K562 (cell line): ENCODE data around the gene MXD3. TPM values are rescaled to one million over a fixed set of nuclear protein-coding genes. Genes with fewer than 3 reads are reported as not detected.

Experiments used
- CHD7 ChIP-seq: fragments of 200-600 bp; sonication (generic); IDR thresholded peaks from one replicate; pipeline ENCODE4 v1.6.1; 2012; ENCODE audit warnings: mild to moderate bottlenecking, low read depth, low read length, inconsistent platforms
- EHMT2 ChIP-seq: fragments of 450-650 bp; IDR thresholded peaks from 2 replicates; pipeline ENCODE4 v1.6.1; 2018; ENCODE audit warnings: antibody characterized with exemption
- FOXO4 ChIP-seq: fragments of 450-650 bp; formaldehyde crosslinking; IDR thresholded peaks from 2 replicates; pipeline ENCODE4 v1.4.0; 2020; ENCODE audit warnings: mild to moderate bottlenecking, moderate library complexity
- GMEB1 ChIP-seq: fragments of 250-450 bp; sonication (Bioruptor Pico); IDR thresholded peaks from 2 replicates; pipeline ENCODE4 v1.4.0; 2020; ENCODE audit warnings: mild to moderate bottlenecking
- GTF2B ChIP-seq: IDR thresholded peaks from 2 replicates; pipeline ENCODE4 v1.6.1; 2011; ENCODE audit not compliant: insufficient read length; ENCODE audit errors: extremely low read depth
- KLF13 ChIP-seq: fragments of 450-650 bp; IDR thresholded peaks from 2 replicates; pipeline ENCODE4 v1.6.1; 2016; ENCODE audit warnings: missing genetic modification characterization, low read depth, mild to moderate bottlenecking, missing compliant biosample characterization, moderate library complexity, borderline replicate concordance
- MTA1 ChIP-seq: fragments of 450-650 bp; IDR thresholded peaks from 2 replicates; pipeline ENCODE4 v1.6.1; 2017; ENCODE audit warnings: borderline replicate concordance
- SRSF9 ChIP-seq: fragments of 200-400 bp; formaldehyde crosslinking; IDR thresholded peaks from 2 replicates; pipeline ENCODE4 v1.6.1; 2017; ENCODE audit warnings: low read depth, low read length, borderline replicate concordance
- TOE1 ChIP-seq, 2 experiments: fragments of 450-650 bp in 1 of 2; sonication (generic) in 1 of 2; formaldehyde crosslinking in 1 of 2; IDR thresholded peaks; 2 replicates each; pipeline versions ENCODE4 v1.7.1 to v1.8.0; 2016 to 2022; ENCODE audit warnings: borderline replicate concordance in 2 of 2, mild to moderate bottlenecking in 2 of 2, antibody characterized with exemption in 1 of 2, inconsistent platforms in 1 of 2, low read depth in 1 of 2, missing genetic modification reagents in 1 of 2, moderate library complexity in 1 of 2
- polyA plus RNA-seq, 8 experiments: library from polyadenylated mRNA; depleted of rRNA in 4 of 8; stranded (reverse) in 5 of 8; unstranded in 3 of 8; fragments of >200 nt; fragmentation: Nextera tagmentation in 2 of 8; fragmentation: Illumina TruSeq in 1 of 8; extraction: Ambion mirVana in 2 of 8; extraction: Trizol in 1 of 8; gene quantifications; 2 replicates each; pipeline versions ENCODE4 v1.2.1 to v1.2.3, GENCODE V29; 2011 to 2014; ENCODE audit warnings: inconsistent platforms in 1 of 8, missing spikeins in 1 of 8
- total RNA-seq, 7 experiments: library from RNA; depleted of rRNA in 6 of 7; stranded (reverse); fragments of >200 nt in 6 of 7; fragmentation: Illumina TruSeq in 2 of 7; extraction: Trizol in 2 of 7; gene quantifications; 2 replicates each; pipeline versions ENCODE4 v1.2.1 to v1.2.3, GENCODE V29; 2011 to 2021; ENCODE audit warnings: low replicate concordance in 1 of 7

MXD3 gene
- total and polyA plus RNA-seq, 9 of the 15 experiments (the other 6 are each of a cell fraction or from before 2014, with no cell fraction given): 0.28 to 24.8 (median 4.5) TPM

GRCh38 chr5:177351392-177352329 is 40.0 kb upstream of the MXD3 start, which contains the start of gene LMAN2 (continued):
- TF ChIP-seq GMEB1 (CRISPR knock-in tag) (peak; percentile 85), FOXO4 (CRISPR knock-in tag) (no peak), CHD7 (no peak), KLF13 (peak; percentile 23; the same call in 1 of the 2 replicates), GTF2B (no peak), EHMT2 (0 out of 2 replicates have a peak, but pooled peaks have one; percentile 27), TOE1 (IDR thresholded peaks at IDR 0.05; ENCODE audit: borderline replicate concordance) (peak; percentile 92; the same call in 1 of the 2 replicates), TOE1 (CRISPR knock-in tag; IDR thresholded peaks at IDR 0.05; ENCODE audit: borderline replicate concordance, low read depth) (0 out of 2 replicates have a peak, but pooled peaks have one; percentile 51), SRSF9 (no peak), MTA1 (peak; percentile 45; the same call in 1 of the 2 replicates)
